HG03095 (cell line): ENCODE data around the gene DAAM2.

ENCODE experiments used
- ATAC-seq: cut with Tn5 transposase; IDR thresholded peaks from one replicate; pipeline ENCODE4 v1.9.1; 2021; ENCODE audit warnings: moderate library complexity; ENCODE audit not compliant: unreplicated experiment

The DAAM2 gene

DNA sequence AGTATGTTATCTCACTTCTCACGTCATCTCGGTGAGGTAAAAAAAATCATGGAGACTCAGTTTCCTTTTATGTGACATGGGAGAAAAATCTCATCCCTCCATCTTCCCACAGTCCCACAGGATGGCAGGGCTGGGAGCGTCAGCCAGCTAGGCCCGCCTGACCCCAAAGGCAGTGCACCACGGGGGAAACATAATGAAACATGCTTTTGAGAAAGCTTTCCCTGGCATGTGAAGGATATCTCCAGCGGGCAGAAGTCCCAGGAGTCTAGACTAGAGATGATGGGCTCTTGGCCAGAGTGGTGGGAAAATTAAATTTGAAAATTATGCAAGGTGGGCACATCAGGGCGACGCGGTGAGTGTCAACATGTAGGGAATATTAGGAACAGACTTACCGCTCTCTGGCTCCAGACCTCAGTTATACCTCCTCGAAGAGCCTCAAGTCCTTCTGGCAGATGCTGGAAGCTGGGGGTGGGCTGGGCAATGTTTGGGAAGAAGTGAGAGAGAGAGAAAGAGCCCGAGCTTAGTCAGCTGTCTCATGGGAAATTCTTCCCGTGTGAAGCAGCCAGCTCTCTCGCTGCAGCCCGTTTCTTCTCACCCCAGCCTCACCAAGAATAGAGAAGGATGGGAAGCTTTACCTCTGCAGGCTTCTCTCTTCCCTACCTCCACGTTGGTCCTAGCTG is 89.8 kb downstream of the DAAM2 start:
- ATAC-seq = no peak

DNA sequence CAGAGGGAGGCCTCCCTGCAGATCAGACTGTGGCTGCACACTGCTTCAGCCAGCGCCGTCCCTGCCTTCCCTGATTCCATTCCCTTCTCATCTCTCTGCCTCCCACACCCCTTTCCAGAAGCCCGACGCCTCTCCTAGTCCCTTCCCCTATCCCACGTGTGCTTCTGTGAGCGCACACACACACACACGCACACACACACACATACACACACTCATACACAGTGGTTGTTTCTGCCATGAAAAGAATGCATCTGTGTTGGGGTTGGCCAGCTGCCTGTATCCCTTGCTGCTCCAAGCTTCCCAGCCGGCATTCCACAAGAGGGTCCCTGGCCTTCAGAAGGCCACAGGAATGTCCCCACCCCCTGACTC is 90.3 kb downstream of the DAAM2 start:
- no peak for ATAC-seq

DNA sequence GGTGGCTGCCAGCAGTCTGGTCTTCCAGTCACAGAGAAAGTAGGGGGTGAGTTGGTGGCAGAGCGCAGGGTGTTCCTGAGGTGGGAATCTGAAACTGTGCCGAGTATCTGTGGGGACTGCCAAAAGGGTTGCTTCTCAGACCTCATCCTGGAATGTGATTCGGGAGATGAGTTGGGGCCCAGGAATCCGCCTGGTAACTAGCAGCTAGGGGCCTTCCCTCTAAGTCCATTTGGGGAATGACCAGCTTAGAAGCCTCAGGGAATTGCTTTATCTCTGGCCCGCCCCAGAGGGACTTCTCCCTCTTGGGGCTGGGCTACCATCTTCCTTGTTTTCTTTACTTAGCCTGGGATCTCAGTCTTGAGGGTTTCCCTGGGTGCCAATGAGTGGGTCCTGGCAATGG is 92.5 kb downstream of the DAAM2 start:
- no peak for ATAC-seq

DNA sequence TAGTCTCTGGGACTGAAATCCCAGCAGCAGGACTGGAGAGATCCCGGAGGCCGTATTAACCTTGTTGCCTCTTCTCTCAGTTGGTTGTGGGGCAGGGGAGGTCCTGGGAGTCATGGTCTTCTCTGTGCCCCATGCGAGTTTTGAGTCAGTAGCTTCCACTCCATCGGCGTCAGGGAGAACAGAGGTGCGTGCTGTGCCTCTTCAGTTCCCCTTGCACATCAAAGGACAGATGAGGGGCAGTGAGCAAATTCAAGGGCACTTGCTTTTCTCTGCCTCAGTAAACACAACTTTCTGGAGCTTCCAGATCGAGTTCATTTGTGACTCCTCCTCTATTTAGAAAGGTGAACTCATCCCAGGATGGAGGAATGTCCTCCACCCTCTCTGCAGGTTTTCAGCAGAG is 93.5 kb downstream of the DAAM2 start:
- no peak for ATAC-seq

DNA sequence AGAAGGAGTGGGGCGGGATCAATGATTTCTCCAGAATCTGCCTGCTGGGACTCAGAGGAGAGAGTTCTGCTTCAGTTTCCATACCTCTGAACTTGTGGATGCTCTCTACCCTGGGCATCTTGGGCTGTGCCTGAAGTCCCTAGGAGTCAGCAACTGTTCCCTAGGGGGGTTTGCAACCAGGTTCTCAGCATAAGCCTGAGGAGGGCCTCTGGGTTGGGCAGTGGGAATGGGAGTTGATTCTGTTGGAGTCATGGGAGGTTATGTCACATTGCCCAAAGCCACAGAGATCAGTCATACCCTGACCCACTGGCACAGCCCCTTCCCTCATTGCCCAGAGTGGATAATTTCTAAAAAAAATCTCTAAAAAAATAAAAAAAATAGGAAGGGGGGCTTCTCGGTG is 94.7 kb downstream of the DAAM2 start:
- ATAC-seq = no peak

DNA sequence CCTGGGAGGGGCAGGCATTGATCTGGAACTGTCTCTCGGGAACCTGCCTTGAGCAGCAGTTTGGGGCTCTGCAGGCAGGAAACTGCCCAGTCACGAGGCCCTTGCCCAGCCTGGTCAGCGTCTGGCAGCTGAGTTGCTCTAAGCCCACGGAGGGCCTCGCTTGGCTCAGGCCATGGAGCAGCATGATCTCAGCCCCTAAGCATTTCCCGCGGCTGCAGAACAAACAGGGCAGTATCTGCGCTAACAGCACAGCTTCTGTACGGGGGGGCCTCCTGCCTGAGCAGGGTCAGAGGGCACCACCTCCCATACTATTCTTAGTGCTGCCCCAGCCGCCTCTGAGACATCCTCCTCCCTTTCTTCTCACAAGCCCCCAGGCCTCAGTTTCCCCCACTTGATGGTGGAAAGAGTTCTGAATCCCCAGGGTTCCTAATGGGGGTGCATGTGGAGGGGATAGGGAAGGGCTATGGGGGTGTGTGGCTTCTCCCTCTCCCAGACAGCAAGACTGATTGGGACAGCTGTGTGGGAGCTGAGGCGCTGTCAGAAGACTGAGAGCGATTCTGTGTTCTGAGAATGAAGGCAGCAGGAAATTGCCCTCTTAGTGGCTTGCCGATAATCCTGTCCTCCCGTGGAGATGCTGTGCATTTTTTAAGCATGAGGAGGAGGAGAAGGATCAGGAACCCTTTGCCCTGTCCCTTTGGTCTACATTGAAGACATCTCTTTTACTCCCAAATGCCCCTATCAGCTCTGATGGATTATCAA is 95.7 kb downstream of the DAAM2 start:
- no peak for ATAC-seq

DNA sequence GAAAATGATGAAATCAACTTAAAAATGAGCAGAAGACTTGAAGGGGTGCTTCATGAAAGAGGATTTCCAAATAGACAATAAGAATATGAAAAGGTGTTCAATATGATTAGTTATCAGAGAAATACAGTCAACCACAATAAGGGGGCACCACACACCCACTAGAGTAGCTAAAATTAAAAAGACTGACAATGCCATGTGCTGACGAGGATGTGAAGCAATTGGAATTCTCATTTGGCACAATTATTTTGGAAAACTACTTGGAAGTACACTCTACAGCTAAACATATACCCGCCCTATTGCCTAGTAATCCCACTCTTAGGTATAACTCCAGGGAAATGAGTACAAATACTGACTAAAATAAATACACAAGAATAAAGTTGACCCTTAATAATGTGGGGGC is 97.1 kb downstream of the DAAM2 start:
- ATAC-seq = no peak

DNA sequence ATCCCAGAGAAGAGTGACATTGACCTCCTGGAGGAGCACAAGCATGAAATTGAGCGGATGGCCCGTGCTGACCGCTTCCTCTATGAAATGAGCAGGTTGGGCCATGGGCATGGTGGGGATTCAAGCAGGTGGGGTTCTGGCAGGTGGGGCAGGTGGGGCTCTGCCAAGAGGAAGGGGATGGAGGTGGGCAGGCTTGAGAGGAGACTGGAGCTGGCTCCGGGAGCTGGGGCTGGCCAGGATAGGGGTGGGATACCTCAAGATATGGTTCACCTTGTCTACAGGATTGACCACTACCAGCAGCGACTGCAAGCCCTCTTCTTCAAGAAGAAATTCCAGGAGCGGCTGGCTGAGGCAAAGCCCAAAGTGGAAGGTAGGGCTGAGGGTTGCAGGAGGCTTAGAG is 99.2 kb downstream of the DAAM2 start:
- no peak for ATAC-seq

DNA sequence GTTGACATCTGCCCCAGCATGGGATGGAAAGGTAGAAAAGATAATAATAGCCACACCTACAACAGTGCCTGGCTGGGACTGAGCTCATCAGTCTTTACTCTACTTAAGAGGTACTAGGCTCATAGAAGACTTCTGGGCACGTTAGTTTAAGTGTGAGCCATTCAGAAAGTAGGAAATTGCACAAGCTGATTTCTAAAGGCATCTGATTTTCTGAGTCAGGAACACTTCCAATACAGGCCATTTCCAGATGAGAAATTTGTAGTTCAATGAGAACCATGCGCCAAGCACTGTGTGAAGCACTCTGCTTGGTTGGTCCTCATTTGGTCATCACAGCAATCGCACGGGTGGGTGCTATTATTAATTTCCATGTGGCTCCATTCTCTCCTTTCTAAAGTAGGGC is 99.8 kb downstream of the DAAM2 start:
- no peak for ATAC-seq

DNA sequence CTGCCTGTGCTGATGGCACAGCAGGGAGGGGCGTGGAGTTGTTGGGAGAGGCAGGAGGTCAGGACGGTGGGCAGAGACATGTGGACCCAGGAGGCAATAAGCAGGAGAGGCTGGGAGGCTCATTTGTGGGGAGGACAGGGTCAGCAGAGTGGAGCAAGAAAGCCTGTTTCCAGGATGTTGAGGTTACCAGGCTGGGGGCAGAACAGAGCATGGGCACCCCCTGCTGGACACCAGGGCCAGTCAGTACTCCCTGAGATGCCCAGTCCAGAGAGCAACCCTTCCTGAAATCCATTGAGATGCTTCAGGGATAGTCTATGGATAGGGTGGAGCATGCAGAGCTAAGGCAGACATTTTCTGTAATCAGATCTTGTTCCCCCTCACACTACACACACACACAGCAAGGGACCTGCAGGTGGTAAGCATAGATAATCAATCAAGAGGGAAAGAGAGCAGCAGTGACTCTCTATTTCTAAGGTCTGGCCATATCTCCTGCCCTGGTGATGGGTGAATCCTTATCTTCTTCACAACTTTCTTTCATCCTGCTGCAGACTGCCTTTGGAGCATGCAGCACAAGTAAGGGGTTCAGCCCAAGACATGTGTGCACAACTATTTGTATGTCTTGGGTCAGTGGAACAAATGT is 100.4 kb downstream of the DAAM2 start:
- ATAC-seq = no peak

DNA sequence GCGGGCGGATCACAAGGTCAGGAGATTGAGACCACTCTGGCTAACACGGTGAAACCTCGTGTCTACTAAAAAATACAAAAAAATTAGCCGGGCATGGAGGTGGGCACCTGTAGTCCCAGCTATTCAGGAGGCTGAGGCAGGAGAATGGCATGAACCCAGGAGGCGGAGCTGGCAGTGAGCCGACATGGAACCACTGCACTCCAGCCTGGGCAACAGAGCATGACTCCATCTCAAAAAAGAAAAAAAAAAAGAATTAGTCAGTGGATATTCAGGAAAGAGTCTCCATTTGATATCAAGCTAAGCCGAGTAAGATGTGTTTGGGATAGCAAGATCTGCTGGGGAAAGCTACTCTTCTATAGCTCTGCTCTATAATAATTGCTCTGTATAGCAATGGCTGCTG is 101.1 kb downstream of the DAAM2 start:
- no peak for ATAC-seq

DNA sequence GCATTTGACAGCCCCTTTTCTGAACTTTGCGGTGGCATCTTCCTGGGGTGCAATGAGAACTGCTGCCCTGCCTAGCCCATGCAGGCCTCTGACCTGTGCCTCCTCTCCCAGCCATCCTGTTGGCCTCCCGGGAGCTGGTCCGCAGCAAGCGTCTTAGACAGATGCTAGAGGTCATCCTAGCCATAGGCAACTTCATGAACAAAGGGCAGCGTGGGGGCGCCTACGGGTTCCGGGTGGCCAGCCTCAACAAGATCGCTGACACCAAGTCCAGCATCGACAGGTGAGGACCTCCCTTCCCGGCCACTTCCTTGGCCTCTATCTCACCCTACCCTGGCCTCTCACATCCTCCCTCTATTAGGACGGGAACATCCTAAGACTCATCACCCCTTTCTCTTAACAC is 104.5 kb downstream of the DAAM2 start:
- no peak for ATAC-seq

DNA sequence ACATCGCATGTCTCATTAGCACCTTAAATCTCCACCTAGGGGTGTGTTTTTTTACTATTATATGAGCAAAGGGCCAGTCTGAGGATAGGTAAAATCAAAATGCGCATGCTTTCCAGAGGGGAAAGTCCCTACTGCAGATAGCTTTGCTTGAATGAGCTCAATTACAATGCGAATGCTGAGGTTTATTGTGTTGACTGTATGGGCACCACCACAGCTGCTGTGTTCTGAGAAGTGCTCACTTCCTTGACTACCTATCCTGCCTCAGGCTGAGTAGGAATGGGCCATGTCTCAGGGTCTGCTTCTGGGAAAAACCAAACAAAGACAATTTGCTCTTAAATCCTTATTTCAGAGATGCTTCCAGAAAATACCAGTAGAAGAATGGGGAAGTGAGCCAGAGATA is 105.5 kb downstream of the DAAM2 start:
- no peak for ATAC-seq

DNA sequence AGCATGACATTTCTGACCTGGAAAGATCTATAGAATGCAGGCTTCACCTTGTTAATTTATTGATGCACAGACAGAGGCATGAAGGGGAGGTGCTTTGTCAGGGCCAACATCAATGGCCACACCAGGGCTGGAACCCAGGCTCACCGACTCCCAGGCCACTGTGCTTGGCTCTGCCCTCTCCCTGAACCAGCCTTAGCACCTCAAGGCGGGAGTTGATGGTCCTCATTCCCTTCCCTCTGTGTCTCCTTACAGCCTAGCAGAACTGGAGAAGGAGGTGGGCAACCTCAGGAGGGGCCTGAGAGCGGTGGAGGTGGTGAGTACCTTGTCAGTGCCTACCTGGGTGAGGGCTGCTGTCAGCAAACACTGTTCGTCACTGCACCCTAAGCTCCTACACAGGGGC is 106.4 kb downstream of the DAAM2 start:
- no peak for ATAC-seq

DNA sequence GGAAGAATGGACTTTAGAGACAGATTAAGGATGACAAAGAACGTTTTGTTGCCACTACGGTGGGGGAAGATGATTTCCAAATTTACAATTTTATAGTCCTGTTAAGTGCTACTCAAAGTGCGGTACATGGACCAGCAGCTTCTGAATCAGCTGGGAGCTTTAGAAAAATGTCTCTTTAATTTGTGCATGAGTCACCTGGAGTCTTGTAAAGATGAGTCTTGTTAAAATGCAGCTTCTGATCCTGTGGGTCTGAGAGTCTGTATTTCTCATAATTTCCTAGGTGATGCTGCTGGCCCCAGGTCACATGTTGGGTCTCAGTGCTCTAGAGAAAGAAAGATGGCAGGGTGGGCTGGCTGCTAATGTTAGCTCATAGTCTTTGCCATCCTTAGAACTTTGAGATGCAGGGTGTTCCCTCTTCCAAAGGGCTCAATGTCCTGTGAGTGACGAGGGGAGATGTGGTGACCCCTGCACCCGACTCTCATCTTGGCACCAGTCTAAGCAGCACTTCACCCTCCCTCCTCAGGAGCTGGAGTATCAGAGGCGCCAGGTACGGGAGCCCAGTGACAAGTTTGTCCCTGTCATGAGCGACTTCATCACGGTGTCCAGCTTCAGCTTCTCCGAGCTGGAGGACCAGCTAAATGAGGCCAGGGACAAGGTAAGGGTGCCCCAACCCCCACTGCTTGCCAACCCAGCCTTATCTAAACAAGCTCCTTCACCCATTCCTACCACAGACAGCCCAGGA is 107.5 kb downstream of the DAAM2 start:
- no peak for ATAC-seq

DNA sequence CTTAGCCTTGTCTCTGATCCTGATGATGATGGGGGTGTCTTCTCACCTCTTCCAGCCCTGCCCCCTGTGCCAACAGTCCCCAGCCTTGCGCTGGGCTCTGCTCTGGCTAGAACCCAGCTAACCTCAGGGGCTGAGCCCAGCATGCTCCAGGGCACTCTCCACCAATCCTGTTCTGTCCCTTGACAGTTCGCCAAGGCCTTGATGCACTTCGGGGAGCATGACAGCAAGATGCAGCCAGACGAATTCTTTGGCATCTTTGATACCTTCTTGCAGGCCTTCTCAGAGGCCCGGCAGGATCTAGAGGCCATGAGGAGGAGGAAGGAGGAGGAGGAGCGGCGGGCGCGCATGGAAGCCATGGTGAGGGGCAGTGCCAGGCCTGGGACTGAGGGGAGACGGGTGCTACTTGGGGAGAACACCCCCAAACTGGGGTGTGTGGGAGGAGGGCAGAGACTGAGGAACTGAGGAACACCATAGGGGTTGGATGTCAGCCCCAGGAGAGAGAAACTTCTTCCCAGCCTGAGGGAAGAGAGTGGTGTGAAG is 109.0 kb downstream of the DAAM2 start:
- no peak for ATAC-seq

DNA sequence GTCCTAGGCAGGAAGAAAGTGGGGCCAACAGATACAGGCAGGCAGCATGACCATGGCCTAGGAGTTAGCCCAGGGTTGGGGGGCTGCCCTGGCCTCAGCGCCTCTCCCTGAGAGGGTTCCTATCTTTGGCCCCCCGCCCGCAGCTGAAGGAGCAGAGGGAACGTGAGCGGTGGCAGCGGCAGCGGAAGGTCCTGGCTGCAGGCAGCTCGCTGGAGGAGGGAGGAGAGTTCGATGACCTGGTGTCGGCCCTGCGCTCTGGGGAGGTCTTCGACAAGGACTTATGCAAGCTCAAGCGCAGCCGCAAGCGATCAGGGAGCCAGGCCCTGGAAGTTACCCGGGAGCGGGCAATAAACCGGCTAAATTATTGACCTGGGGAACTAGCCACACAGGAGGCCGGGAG is 109.5 kb downstream of the DAAM2 start:
- ATAC-seq = no peak

DNA sequence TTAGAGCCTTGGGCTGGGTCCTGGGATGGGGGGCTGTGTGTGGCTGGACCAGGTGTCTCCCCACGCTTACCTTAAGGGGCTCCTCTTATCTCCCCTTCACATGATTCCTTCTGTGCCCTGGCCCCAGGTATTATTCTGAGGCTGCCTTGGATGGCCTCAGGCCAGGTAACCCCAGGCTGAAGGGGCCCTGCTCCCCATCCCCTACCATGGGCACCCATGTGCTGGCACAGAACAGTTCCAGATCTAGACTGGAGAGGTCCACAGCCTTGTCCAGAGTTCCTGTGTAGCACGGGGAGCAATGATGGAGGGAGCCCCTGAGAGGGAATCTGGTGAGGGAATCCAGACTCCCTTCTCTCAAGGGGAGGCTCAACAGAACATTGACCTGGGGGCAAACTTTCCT is 110.0 kb downstream of the DAAM2 start:
- ATAC-seq = no peak

DNA sequence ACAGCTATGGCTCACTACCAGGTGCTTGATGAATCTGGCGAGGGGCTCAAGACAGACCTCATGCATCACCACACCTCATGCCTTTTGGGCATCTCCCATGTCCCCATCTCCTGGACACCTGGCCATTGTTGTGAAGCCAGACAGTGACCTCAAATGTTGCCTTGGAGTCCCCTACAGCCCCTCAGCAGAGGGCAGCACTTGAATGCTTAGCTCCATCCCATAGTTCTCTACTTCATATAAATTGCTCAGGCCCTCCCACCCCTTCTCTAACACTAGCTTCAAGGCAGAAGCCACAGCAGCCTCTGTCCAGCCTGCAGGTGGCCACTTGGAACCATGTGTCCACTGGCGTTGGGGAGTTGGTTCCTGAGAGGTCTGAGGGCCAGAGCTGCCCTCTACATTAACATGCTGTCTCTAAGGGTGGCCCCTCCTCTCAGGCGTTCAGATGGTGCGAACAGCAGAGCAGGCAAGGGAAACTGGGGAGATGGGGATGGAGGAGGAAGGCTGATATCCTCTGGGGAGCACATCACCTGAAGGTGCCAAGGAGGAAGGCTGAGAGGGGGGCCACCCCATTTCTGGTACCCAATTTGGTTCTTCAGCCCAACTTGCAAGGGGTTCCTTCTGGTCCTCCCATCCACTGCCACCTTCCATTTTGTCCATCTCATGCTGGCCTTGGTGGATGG is 110.8 kb downstream of the DAAM2 start:
- no peak for ATAC-seq

DNA sequence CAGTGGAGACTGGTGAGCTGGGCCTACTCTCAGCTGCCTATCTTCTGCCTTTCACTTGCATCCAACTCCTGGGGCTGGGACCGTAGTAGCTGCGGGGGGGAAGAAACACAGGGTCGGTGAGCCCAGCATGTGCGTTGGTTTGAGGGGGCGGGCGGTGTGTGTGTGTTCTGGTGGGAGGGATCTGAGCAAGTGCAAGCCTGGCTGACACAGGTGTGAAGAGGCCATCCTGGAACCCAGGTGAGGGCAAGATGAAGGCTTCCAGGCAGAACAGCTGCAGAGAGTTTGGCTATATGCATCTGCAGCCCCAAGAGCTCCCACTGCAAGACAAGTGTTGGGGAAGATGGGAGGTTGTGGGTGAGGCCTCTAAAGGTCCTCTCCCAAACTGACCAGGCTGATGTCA is 111.5 kb downstream of the DAAM2 start:
- no peak for ATAC-seq
